HEK293 (cell line): ENCODE measurements around the gene PPP1R15B.

Source experiments
- CTCF ChIP-seq: fragments of 450-650 bp; formaldehyde crosslinking; IDR thresholded peaks from 2 replicates; pipeline ENCODE4 v1.5.1; 2016; ENCODE audit warnings: missing biosample characterization, missing genetic modification characterization
- TCF7L2 ChIP-seq: IDR thresholded peaks from 2 replicates; pipeline ENCODE4 v1.6.1; 2011; ENCODE audit warnings: low read depth, mild to moderate bottlenecking, inconsistent platforms, low read length, moderate library complexity, borderline replicate concordance
- ZBTB11 ChIP-seq: fragments of 450-650 bp; formaldehyde crosslinking; conservative IDR thresholded peaks from 2 replicates; pipeline ENCODE4 v1.5.1; 2016; ENCODE audit warnings: low read depth, missing biosample characterization, missing genetic modification characterization
- ZNF211 ChIP-seq: fragments of 450-650 bp; formaldehyde crosslinking; IDR thresholded peaks from 2 replicates; pipeline ENCODE4 v1.5.1; 2016; ENCODE audit warnings: low read depth, missing biosample characterization, missing genetic modification characterization
- ZNF274 ChIP-seq, 2 experiments: fragments of 200-500 bp in 1 of 2; fragments of 450-650 bp in 1 of 2; sonication (Bioruptor generic) in 1 of 2; formaldehyde crosslinking in 1 of 2; IDR thresholded peaks; 2 replicates each; pipeline versions ENCODE4 v1.5.1 to v1.6.1; 2014 to 2016; ENCODE audit warnings: borderline replicate concordance in 1 of 2, inconsistent platforms in 1 of 2, low read length in 1 of 2, missing biosample characterization in 1 of 2, missing genetic modification characterization in 1 of 2
- ZNF394 ChIP-seq: fragments of 450-650 bp; formaldehyde crosslinking; IDR thresholded peaks from 2 replicates; pipeline ENCODE4 v1.5.1; 2016; ENCODE audit warnings: missing biosample characterization, missing genetic modification characterization, mild to moderate bottlenecking, moderate library complexity, borderline replicate concordance
- ZNF792 ChIP-seq: fragments of 450-650 bp; formaldehyde crosslinking; IDR thresholded peaks from 2 replicates; pipeline ENCODE4 v1.5.1; 2016; ENCODE audit warnings: missing biosample characterization, missing genetic modification characterization

GRCh38 chr1:204448991-204449677 lies 37.5 kb upstream of the PPP1R15B start:
- TF ChIP-seq TCF7L2, result no peak
- TF ChIP-seq CTCF (tag by site-specific recombination), result no peak
- TF ChIP-seq ZNF274 (IDR thresholded peaks at IDR 0.05; ENCODE audit: low read length), result no peak
- TF ChIP-seq ZNF274 (tag by site-specific recombination; IDR thresholded peaks at IDR 0.05; ENCODE audit: borderline replicate concordance), result no peak
- TF ChIP-seq ZNF792 (tag by site-specific recombination), result no peak
- no peak for TF ChIP-seq ZNF394 (tag by site-specific recombination)
- TF ChIP-seq ZNF211, result no peak
- TF ChIP-seq ZBTB11 (tag by site-specific recombination), result no peak
